HG02884 (cell line): ENCODE data around the gene APBA2.

Source experiments
- ATAC-seq: cut with Tn5 transposase; IDR thresholded peaks from one replicate; pipeline ENCODE4 v1.9.1; 2021; ENCODE audit warnings: mild to moderate bottlenecking, moderate library complexity; ENCODE audit not compliant: unreplicated experiment

APBA2 gene

GRCh38 chr15:29113336-29114220 is 227.8 kb downstream of the APBA2 start:
- no peak for ATAC-seq

DNA sequence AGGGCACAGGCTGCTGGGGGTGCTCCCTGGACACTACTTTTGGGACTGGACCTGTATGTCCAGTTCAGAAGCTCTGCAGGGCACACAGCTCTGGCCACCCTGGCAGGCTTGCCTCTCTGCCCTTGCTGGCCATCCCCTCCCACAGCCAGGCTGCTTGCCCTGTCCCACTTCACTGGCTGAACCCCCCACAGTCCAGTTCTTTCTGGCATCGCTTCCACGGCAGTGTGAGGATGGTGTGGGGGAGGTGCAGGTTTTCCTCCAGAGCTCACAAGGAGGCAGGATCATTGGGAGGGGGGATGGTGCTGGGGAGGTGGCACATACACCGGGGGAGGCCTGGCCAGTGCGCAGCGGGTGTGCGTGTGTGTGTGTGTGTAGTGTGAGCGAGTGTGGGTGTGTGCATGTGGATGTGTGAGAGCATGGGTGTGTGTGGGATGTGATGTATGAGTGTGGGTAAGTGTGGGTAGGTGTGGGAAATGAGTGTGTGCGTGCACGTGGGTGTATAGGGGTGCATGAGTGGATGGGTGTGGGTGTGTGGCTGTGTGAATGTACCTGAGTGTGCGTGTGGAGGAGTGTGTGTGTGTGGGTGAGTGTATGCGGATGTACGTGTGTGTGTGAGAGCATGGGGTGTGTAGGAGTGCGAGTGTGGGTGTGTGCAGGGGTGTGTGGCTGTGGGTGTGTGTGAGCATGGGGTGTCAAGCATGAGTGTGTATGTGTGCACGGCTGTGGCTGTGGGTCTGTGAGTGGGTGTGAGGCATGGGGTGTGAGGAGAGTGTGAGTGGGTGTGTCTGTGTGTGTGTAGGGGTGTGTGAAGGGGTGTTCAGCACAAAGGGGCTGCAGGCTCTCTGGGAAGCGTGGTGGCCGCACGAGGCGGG is 228.7 kb downstream of the APBA2 start:
- ATAC-seq: no peak

DNA sequence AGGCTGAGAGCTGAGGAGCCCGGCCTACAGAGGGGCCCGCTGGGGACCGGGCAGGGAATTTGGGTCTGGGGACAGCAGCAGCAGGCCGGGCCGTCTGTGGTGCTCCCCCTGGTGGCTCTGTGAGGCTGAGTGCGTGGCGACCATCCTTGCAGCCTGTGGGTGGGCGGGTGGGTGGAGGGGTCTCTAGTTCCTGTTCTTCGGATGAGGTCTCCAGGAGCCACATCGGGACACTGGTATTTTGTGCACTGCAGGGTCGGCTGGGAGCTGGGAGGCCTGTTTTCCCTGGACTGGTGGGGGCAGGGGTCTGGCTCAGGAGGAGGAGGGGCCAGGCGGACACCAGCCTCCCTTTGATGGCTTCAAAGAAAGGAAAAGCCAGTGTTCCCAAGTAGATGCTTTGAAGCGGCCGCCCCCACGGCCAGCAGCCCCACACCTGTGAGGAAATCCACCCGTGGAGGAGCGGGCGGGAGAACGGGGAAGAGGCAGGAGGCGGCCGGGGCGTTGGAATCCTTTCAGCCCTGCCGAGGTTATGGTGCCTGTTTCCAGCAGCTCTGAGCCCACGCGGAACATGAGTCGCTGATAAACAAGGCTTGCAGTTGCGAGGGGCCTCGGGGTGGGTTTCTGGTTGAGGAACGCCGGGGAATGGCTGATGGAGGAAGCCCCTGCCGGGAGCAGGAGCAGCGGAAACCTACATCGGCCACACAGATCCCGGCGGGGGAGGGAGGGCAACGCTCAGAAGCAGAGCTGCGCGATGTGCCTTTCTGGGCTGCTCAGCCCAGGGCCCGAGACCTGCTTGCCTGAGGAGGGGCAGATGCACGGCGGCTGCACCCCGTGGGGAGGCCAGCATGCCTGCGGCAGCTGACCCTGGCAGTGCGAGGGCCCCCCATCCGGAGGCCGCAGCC is 229.6 kb downstream of the APBA2 start:
- ATAC-seq: no peak

- ATAC-seq: no peak
Measured at GRCh38 chr15:29116970-29117700, 231.4 kb downstream of the APBA2 start.

DNA sequence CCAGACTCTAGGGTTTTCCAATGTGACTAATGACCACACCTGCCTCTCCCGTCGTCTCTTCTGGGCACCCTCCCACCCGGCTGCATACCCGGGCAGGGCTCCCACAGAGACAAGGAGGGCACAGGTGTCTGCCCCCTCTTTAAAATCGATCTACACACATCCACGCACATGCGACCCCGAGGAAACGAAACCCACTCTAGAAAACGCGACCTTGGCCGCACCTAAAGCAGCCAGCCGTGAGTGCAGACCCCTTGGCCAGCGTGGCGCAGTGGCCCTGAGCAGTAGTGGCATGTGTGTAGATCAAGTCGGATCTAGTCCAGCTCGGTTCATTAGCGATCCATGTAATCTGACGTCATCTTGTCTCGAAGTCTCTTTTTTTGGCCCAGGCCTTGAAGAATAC is 232.0 kb downstream of the APBA2 start:
- ATAC-seq: no peak

GRCh38 chr15:29119847-29120246 is 234.1 kb downstream of the APBA2 start:
- no peak for ATAC-seq

GRCh38 chr15:29120593-29121368 is 235.0 kb downstream of the APBA2 start:
- ATAC-seq: no peak

- no peak for ATAC-seq
Measured at GRCh38 chr15:29121369-29121656, 235.5 kb downstream of the APBA2 start.

DNA sequence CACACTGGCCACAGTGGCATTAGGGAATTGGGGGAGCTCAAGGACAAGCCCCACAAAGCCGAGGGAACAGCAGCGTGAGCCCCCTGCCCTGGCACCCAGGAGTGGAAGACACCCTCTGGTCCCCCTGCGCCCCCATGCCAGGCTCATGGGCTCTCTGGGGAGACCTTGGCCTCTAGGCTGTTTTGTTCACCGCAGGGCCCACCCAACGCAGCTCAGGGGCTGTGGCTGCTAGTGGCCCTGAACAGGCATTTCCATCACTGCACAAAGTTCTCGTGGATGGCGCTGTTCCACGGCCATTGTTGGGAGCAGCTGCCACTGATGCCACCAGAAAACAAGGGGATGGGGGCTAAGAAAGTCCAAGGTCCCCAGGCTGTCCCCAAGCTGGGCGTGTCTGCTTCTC is 236.1 kb downstream of the APBA2 start:
- no peak for ATAC-seq

DNA sequence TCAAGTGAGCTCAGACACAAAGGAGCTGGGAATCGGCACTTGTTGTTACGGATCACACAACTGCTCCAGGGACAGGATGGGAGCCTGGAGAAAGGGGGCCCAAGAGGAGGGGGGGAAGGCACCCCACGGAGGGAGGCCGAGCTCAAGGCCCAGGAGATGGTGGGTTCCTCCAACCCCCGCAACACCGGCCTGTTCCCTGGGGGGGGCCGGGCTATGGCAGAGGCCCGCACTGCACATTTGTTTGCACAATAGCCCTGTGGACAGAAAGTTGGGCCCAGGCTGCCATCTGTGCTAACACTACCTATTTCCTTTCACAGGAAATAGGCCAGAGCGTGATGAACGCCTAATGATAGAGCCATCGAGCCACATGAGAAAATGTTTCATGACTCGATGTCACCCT is 236.7 kb downstream of the APBA2 start:
- ATAC-seq: no peak

DNA sequence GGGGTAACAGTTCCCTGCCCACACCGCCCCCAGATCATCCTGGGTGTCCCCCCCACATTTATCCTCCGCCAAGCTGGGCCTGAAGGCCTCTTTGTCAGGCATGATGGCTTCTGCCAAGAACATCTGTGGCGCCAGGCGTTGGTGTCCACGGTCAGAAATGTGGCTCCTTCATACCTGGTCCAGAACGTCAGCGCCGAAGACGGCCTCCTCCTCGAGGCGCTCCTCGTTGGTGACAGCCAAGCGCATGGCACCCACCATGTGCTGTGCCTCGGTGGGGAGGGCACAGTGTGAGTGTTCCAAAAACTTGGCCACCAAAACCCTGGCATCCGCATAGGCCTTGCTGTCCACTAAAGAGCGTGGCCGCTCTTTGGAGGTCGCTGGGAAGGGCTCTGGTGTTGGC is 237.4 kb downstream of the APBA2 start:
- ATAC-seq: no peak

- no peak for ATAC-seq
Measured at GRCh38 chr15:29123991-29124390, 238.2 kb downstream of the APBA2 start.

GRCh38 chr15:29124581-29125381 is 239.0 kb downstream of the APBA2 start:
- no peak for ATAC-seq

DNA sequence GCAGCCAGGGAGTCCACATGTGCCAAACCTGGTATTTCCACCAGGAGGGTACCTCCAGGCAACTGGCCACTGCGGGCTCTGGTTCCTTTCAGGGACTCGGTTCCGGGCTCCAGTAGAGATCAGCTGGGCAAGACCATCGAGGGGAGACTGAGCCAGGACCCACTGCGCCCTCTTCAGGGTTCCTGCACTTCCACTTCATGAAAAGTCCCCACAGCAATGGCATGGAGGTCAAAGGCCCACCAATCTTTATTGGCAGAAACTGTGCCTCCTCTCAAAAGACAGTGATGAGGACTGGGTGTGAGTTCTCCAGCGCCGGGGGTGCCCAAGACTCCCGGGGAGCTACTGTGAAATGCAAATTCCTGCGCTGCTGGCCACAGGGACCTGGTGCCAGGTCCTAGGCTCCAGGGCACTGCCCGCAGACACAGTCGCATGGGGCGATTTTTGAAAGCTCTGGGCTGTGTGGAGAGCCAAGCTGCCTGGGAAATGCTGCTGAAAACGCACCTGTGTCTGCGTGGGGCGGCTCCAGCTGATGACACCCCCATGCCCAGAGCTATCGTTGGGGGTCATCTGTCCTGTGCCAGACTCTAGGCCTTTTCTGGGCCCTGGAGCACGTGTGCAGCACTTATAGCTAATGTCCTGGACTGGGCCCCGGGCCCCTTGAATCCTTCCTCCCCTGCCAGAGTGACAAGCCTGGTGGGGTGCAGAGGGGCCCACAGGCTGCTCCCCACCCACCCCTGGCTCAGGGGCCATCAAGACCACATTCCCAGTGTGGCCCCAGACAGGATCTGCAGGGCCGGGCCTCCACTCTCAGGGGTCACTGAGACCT is 239.8 kb downstream of the APBA2 start:
- ATAC-seq: no peak

DNA sequence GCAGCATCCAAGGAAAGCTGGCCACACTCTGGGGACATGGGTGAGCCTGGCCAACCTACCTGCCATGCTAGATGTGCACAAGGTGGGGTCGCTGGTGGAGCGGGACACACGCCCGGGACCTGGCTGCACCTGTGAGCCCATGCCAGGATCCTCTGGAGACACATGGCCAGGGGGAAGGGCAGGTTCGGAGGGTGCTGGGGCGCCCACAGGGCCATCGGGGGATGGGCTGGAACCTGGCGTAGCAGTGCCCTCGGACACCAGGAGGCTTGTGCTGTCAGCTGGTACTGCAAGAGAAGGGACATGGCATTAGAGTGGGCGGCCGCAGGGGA is 240.4 kb downstream of the APBA2 start:
- no peak for ATAC-seq

DNA sequence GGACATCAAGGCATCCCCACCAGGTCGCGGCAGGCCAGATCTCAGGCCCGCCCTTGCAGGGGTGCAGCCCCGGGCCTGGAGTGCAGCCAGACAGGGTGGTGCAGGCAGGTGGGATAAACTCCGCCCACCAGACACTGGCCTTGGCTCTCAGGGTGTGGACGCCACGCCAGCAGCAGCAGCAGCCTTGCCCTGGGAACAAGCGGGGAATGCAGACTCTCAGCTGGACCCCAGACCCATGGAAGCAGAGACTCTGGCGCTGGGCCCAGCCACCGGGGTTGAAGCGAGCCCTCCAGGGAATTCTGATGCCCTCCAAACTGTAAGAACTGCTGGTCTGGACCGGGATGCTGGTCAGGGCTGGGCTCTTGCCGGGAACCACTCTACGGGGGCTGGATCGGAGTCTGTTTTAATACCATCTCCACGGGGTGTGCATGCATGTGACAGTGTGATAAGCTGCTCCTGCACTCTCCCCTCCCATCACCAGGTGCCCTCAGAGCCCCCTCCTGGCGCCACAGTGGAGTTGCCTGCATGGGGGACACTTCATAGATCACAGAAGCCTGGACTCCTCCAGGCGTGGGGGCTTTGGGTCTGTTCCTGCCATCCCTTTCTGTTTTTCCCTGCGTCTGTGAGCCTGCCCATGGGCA is 241.2 kb downstream of the APBA2 start:
- ATAC-seq: no peak

GRCh38 chr15:29127506-29128430 is 242.0 kb downstream of the APBA2 start:
- no peak for ATAC-seq
